DND-41 (cell line): ENCODE data around the gene C22orf31.

ENCODE experiments used
- EZH2 ChIP-seq: IDR thresholded peaks from 3 replicates; pipeline ENCODE4 v1.6.1; 2012; ENCODE audit warnings: borderline replicate concordance, low read depth, mild to moderate bottlenecking, moderate library complexity, low read length, inconsistent platforms; ENCODE audit not compliant: severe bottlenecking
- TF ChIP-seq, protein P1 (sequence below): IDR thresholded peaks from 2 replicates; pipeline ENCODE4 v1.5.1; 2012; ENCODE audit warnings: borderline replicate concordance, low read length, moderate library complexity, mild to moderate bottlenecking; ENCODE audit not compliant: poor library complexity, severe bottlenecking; ENCODE audit errors: extremely low read depth

DNA sequence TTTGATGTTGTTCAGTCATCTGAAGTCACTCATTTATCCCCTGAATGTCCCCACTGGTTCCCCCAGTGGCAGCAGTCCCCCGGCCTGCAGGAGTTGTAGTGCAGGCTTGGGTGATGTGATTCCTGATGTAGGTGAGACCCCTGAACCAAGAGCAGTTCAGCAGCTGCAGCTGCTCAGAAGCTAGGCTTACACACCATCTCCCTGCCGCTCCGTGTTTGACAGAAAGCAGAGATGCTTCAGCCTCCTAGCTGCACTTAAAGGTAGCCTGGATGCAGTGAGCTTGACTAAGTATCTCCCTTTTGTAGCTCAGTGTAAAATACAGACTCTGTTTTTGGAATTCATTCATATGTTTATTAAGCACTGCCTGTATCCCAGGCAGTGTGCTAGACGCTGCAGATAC, 47.3 kb downstream of the C22orf31 start:
- no peak for TF ChIP-seq EZH2
- TF ChIP-seq, protein P1, sequence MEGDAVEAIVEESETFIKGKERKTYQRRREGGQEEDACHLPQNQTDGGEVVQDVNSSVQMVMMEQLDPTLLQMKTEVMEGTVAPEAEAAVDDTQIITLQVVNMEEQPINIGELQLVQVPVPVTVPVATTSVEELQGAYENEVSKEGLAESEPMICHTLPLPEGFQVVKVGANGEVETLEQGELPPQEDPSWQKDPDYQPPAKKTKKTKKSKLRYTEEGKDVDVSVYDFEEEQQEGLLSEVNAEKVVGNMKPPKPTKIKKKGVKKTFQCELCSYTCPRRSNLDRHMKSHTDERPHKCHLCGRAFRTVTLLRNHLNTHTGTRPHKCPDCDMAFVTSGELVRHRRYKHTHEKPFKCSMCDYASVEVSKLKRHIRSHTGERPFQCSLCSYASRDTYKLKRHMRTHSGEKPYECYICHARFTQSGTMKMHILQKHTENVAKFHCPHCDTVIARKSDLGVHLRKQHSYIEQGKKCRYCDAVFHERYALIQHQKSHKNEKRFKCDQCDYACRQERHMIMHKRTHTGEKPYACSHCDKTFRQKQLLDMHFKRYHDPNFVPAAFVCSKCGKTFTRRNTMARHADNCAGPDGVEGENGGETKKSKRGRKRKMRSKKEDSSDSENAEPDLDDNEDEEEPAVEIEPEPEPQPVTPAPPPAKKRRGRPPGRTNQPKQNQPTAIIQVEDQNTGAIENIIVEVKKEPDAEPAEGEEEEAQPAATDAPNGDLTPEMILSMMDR: no peak
